NCI-H146 treated with DMSO at 0.1 percent for 48 hours (cell line): ENCODE results near the gene LAMA4.
A peak's percentile ranks its signal among the peaks of the same experiment; 100 is the strongest.

Source experiments
- DNase-seq: peaks from one replicate; lab custom pipeline; 2025; ENCODE audit not compliant: unreplicated experiment; lab: John Stamatoyannopoulos, UW

LAMA4 gene

GRCh38 chr6:112191509-112192020, 62.8 kb downstream of the LAMA4 start:
- DNase-seq, result no peak

- DNase-seq, result no peak
Measured at GRCh38 chr6:112190164-112190563, 64.2 kb downstream of the LAMA4 start.

- DNase-seq, result no peak
Measured at GRCh38 chr6:112189494-112189893, 64.9 kb downstream of the LAMA4 start.

- no peak for DNase-seq
Measured at GRCh38 chr6:112188906-112189305, 65.5 kb downstream of the LAMA4 start.

GRCh38 chr6:112187736-112188135, 66.6 kb downstream of the LAMA4 start:
- DNase-seq, result no peak

- DNase-seq, result no peak
Measured at GRCh38 chr6:112184951-112185350, 69.4 kb downstream of the LAMA4 start.

- no peak for DNase-seq
Measured at GRCh38 chr6:112183271-112183671, 71.1 kb downstream of the LAMA4 start.

GRCh38 chr6:112181130-112181529, 73.2 kb downstream of the LAMA4 start:
- DNase-seq, result no peak

GRCh38 chr6:112180095-112180820, 74.1 kb downstream of the LAMA4 start:
- peak; percentile 82 for DNase-seq

GRCh38 chr6:112179631-112180030, 74.7 kb downstream of the LAMA4 start:
- DNase-seq, result no peak

GRCh38 chr6:112178846-112179245, 75.5 kb downstream of the LAMA4 start:
- DNase-seq, result no peak

GRCh38 chr6:112177092-112177491, 77.3 kb downstream of the LAMA4 start:
- no peak for DNase-seq

GRCh38 chr6:112176175-112176574, 78.2 kb downstream of the LAMA4 start:
- DNase-seq, result no peak

- DNase-seq, result no peak
Measured at GRCh38 chr6:112173221-112173804, 81.1 kb downstream of the LAMA4 start.

GRCh38 chr6:112172540-112172939, 81.8 kb downstream of the LAMA4 start:
- DNase-seq, result no peak

GRCh38 chr6:112169541-112169940, 84.8 kb downstream of the LAMA4 start:
- DNase-seq, result no peak

- DNase-seq, result peak; percentile 63
Measured at GRCh38 chr6:112163295-112164257, 90.8 kb downstream of the LAMA4 start.

GRCh38 chr6:112160745-112161144, 93.6 kb downstream of the LAMA4 start:
- DNase-seq, result no peak

- DNase-seq, result no peak
Measured at GRCh38 chr6:112156668-112157067, 97.7 kb downstream of the LAMA4 start.

- no peak for DNase-seq
Measured at GRCh38 chr6:112155886-112156285, 98.5 kb downstream of the LAMA4 start.

- DNase-seq, result no peak
Measured at GRCh38 chr6:112154711-112155110, 99.7 kb downstream of the LAMA4 start.
